H54 (cell line): ENCODE results near the gene GAMT.

Source experiments
- DNase-seq: peaks from one replicate; pipeline ENCODE4 v3.0.0; 2011; ENCODE audit warnings: low spot score, mixed read lengths; ENCODE audit not compliant: insufficient read length
- FAIRE-seq: peaks from 3 replicates; lab custom pipeline; 2011; peaks lifted over from hg19 to GRCh38; lab: Jason Lieb, UNC
- POLR2A ChIP-seq: IDR thresholded peaks from 2 replicates; pipeline ENCODE4 v1.6.1; 2011; ENCODE audit warnings: low read depth, mild to moderate bottlenecking, low read length

The GAMT gene

GRCh38 chr19:1438933-1439354, 37.6 kb upstream of the GAMT start:
- FAIRE-seq, result no peak
- DNase-seq, result no peak
- TF ChIP-seq POLR2A, result no peak

DNA sequence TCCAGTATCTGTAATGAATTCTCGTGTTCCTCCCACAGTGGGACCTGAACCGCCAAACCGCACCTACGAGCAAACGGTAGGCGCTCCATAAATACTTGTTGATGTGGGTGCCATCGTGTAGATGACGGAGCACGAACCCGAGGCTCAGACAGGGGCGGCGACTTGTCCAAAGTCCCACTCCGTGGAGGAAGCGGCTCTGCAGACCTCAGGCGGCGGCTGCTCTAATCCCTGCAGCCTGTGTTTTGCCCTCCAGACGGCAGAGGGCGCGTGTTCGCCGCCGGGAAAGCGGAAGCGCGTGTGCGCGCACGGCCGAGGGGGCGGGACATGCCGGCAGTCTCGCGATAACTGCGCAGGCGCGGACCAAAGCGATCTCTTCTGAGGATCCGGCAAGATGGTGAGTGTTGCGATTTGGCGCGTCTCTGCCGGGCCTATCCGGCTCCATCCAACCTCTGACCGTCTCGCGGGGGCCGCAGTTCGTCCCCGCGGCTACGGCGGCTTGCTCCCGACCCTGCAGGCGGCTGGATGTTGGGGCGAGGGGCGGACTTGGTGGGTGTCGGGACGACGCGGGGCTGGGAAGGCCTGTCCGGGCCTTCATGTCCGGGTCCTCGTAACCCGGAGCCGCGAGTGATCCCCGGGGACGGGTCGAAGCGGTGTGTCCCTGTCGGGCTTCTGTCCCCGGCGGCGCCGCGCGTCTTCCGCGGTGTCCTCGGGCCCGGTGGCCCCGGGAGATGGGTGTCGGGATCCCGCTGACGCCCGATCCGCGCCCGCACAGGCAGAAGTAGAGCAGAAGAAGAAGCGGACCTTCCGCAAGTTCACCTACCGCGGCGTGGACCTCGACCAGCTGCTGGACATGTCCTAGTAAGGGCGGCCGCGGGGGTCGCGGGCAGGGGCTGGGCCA, 36.9 kb upstream of the GAMT start, which contains the start of gene RPS15:
TSS of gene RPS15 (plus strand) at position 362 of the 898 bp plus-strand sequence. CDS start at position 392, 30 bp downstream.
- no peak for FAIRE-seq

DNA sequence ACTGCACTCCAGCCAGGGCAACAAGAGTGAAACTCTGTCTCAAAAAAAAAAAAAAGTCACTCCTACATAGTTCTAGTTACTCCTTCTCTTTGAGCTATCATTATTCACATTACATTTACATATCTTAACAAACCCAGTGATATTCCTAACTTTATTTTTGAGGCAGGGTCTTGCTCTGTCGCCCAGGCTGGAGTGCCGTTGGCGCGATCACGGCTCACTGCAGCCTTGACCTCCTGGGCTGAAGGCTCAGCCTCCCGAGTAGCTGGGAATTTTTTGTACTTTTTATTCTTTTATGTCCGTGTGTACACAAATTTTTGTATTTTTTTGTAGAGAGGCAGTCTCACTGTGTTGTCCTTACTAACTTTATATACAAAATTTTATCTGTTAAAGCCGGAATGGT, 36.3 kb upstream of the GAMT start:
- FAIRE-seq (no peak), DNase-seq (no peak)
- no peak for TF ChIP-seq POLR2A

More for the DNA sequence above, 36.9 kb upstream of the GAMT start, which contains the start of gene RPS15:
- DNase-seq, result peak; percentile 88
- peak; percentile 94 for TF ChIP-seq POLR2A

DNA sequence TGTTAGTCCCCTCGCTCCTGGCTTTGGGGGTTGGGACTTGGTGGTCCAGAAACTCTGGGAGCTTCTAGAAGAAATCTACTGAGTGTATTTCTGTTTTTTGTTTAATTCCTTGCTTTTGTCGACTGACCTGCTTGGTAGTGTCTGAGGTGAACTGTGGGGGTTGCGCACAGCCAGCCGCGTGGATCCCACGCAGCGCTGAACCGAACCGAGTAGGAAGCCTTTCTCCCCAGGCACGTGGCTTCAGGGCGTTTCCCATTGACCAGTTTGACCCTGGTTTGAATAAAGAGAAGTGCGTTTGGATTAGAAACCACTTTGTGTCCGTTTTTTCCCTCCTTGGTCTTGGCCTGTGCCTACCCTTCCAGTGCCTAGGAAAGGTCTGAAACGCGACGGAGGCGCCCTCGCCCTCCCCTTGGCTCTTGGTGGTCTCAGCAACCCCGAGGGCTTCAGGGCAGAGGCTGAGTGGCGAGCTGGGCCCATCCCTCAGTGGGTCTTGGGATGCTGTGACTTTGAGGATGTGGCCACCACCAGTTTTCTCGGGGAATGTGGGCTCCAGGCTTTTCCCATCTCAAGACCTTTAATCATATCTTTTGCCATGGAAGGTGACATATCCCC, 34.1 kb upstream of the GAMT start:
- no peak for TF ChIP-seq POLR2A
- DNase-seq (no peak), FAIRE-seq (no peak)

GRCh38 chr19:1434577-1435060, 33.3 kb upstream of the GAMT start:
- TF ChIP-seq POLR2A, result no peak
- no peak for FAIRE-seq
- DNase-seq, result no peak

- FAIRE-seq (no peak), DNase-seq (no peak)
- TF ChIP-seq POLR2A, result no peak
Observed at GRCh38 chr19:1434040-1434366, 32.7 kb upstream of the GAMT start.

GRCh38 chr19:1433119-1434039, 32.0 kb upstream of the GAMT start:
- no peak for TF ChIP-seq POLR2A
- FAIRE-seq, result no peak

GRCh38 chr19:1432507-1432887, 31.2 kb upstream of the GAMT start:
- no peak for FAIRE-seq
- no peak for DNase-seq
- TF ChIP-seq POLR2A, result no peak

More at GRCh38 chr19:1433119-1434039, 32.0 kb upstream of the GAMT start:
- no peak for DNase-seq

- no peak for TF ChIP-seq POLR2A
- FAIRE-seq, result no peak
Observed at GRCh38 chr19:1431759-1432506, 30.6 kb upstream of the GAMT start.

GRCh38 chr19:1430246-1430645, 28.9 kb upstream of the GAMT start:
- FAIRE-seq (no peak), DNase-seq (no peak)
- TF ChIP-seq POLR2A, result no peak

More at GRCh38 chr19:1431759-1432506, 30.6 kb upstream of the GAMT start:
- DNase-seq, result no peak

DNA sequence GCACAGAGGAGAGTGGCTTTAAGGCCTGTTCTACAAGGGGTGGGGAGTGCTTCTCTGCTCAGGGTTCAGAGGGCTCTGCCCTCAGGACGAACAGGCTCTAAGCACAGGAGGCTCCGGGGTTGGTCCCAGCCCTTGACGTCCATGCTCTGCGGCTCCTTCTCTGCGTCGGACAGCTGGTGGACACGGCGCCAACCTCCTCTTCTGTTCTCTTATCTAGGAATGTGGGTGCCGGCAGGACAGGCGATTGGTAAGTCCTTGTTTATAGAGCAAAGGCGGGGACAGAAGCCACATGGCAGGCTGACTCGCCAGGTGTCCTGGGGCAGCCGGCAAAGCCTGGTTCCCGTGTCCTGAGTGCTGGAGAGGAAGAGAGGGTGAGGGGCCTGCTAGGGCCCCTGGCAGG, 28.4 kb upstream of the GAMT start:
- DNase-seq (no peak), FAIRE-seq (no peak)
- TF ChIP-seq POLR2A, result no peak

DNA sequence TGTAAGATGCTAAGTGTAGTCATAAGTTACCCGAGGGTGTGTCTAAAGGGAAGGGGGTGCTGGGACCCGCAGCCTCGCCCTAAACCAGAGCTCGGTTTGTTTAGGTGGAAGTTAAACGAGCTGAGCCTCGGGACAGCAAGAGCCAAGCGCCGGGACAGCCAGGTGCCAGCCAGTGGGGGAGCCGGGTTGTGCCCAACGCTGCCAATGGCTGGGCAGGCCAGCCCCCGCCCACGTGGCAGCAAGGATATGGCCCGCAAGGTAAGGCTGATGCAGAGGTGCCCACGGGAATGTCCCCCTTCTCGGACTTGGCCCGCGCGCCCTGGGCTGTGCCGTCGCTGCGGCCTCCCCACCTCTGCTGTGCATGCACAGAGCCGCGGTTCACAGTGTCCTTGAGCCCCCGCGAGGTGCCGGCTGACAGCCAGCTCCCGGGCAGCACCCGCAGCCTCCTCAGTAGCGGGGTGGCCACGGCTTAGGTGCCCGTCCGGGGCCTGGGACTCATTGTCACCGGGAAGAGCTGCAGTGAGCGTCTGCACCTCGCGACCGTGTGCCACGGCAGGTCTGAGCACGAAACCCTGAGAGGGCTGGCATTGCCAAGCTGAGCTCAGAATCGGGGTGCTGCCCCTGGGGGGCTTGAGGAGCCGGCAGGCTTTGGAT, 27.5 kb upstream of the GAMT start:
- FAIRE-seq (no peak), DNase-seq (no peak)
- no peak for TF ChIP-seq POLR2A
